A673 (cell line): ENCODE results near the gene MYMK. TPM values are rescaled to one million over a fixed set of nuclear protein-coding genes. Genes with fewer than 3 reads are reported as not detected.

Source experiments
- BruUV-seq: library from RNA; stranded (reverse); fragments of 400-500 nt; replicated peaks from 2 replicates; lab custom pipeline; 2021; lab: Mats Ljungman, UMichigan
- CTCF ChIA-PET: fragments of 300-600 bp; sonication (Branson Sonifier 250); formaldehyde crosslinking; loops from one replicate; lab custom pipeline; 2022; ENCODE audit warnings: antibody characterized with exemption; lab: Charles Lee
- POLR2A ChIA-PET: fragments of 300-600 bp; sonication (Branson Sonifier 250); formaldehyde crosslinking; loops from one replicate; lab custom pipeline; 2022; ENCODE audit warnings: antibody characterized with exemption; ENCODE audit not compliant: low non-redundant PET; lab: Charles Lee
- DNase-seq: peaks from one replicate; pipeline ENCODE4 v3.0.0-alpha.2; 2015; ENCODE audit warnings: low spot score
- H3K27ac ChIP-seq: fragments of 200-600 bp; sonication (generic); 2 replicates; pipeline ENCODE4 v1.5.1; 2016; ENCODE audit warnings: mixed run types, low read depth, mild to moderate bottlenecking, mixed read lengths, antibody characterized with exemption, low read length; ENCODE audit not compliant: poor library complexity, severe bottlenecking
- H3K27me3 ChIP-seq: fragments of 200-600 bp; sonication (generic); replicated peaks from 2 replicates; pipeline ENCODE4 v1.6.1; 2017; ENCODE audit warnings: mixed run types, low read depth, mild to moderate bottlenecking, mixed read lengths, antibody characterized with exemption, low read length; ENCODE audit not compliant: insufficient read depth, poor library complexity
- H3K36me3 ChIP-seq: fragments of 200-600 bp; sonication (generic); 2 replicates; pipeline ENCODE4 v1.6.1; 2016; ENCODE audit warnings: mixed run types, mild to moderate bottlenecking, mixed read lengths, antibody characterized with exemption, low read length; ENCODE audit not compliant: insufficient read depth, poor library complexity, severe bottlenecking
- H3K4me1 ChIP-seq: fragments of 200-600 bp; sonication (generic); 2 replicates; pipeline ENCODE4 v1.6.1; 2017; ENCODE audit warnings: mixed run types, mild to moderate bottlenecking, mixed read lengths, antibody characterized with exemption, low read length; ENCODE audit not compliant: insufficient read depth, poor library complexity, severe bottlenecking
- H3K4me3 ChIP-seq: fragments of 200-600 bp; sonication (generic); 2 replicates; pipeline ENCODE4 v1.5.1; 2016; ENCODE audit warnings: low read depth, mixed run types, mild to moderate bottlenecking, mixed read lengths, low read length; ENCODE audit not compliant: poor library complexity, severe bottlenecking
- H3K9me3 ChIP-seq: fragments of 200-600 bp; sonication (generic); 2 replicates; pipeline ENCODE4 v1.6.1; 2016; ENCODE audit warnings: mixed run types, low read depth, mild to moderate bottlenecking, mixed read lengths, antibody characterized with exemption, low read length; ENCODE audit not compliant: poor library complexity, severe bottlenecking
- CTCF ChIP-seq: fragments of 300-800, 200-600 bp; sonication (generic); conservative IDR thresholded peaks from 2 replicates; pipeline ENCODE4 v1.5.1; 2017; ENCODE audit warnings: low read depth, mild to moderate bottlenecking, antibody characterized with exemption, low read length, moderate library complexity, mixed read lengths
- EZH2 ChIP-seq: fragments of 200-600 bp; sonication (generic); IDR thresholded peaks from 2 replicates; pipeline ENCODE4 v1.6.1; 2017; ENCODE audit warnings: borderline replicate concordance, low read depth, mild to moderate bottlenecking, mixed read lengths, antibody characterized with exemption, low read length; ENCODE audit not compliant: poor library complexity, severe bottlenecking
- intact Hi-C: fragments of 100-400 bp; cut with micrococcal nuclease; formaldehyde crosslinking; loops from one replicate; pipeline ENCODE4 v1.10.0; 2022; ENCODE audit not compliant: unreplicated experiment
- total RNA-seq: library from RNA; stranded (reverse); gene quantifications from 2 replicates; pipeline ENCODE4 v1.2.3, GENCODE V29; 2021

MYMK gene
- total RNA-seq, 1 experiment from 2014 or later = not detected

- Histone ChIP-seq H3K4me3 (no peak overlapping the region), H3K4me1 (no peaks in the 10 kb centered on the region), H3K36me3 (no peaks in the 10 kb centered on the region), H3K27me3 (no peaks in the 10 kb centered on the region), H3K27ac (no peak overlapping the region), H3K9me3 (no peaks in the 10 kb centered on the region)
- BruUV-seq = no TSS peak
- ChIA-PET CTCF (no interaction called here), POLR2A (no interaction called here)
- TF ChIP-seq CTCF (no peak), EZH2 (no peak)
- intact Hi-C loops = no loop called here
- DNase-seq = no peak
Observed at GRCh38 chr9:133539991-133540697, 15.4 kb upstream of the MYMK start.

GRCh38 chr9:133538851-133539833 is 14.4 kb upstream of the MYMK start:
- no peak overlapping the region for H3K4me3 ChIP-seq
- H3K27ac ChIP-seq = no peak overlapping the region
- TF ChIP-seq EZH2 (no peak), CTCF (no peak)
- no peaks in the 10 kb centered on the region for H3K36me3 ChIP-seq
- peaks cover 1% of the 10 kb centered on the region for H3K4me1 ChIP-seq
- H3K9me3 ChIP-seq = no peaks in the 10 kb centered on the region
- H3K27me3 ChIP-seq = no peaks in the 10 kb centered on the region
- CTCF ChIA-PET = no interaction called here
- POLR2A ChIA-PET = no interaction called here
- BruUV-seq = no TSS peak
- DNase-seq = no peak
- intact Hi-C loops = no loop called here

- ChIA-PET CTCF (no interaction called here), POLR2A (no interaction called here)
- intact Hi-C loops = no loop called here
- no peak overlapping the region for H3K27ac ChIP-seq
- no peak for DNase-seq
- H3K4me1 ChIP-seq = peaks cover 5% of the 10 kb centered on the region
- H3K9me3 ChIP-seq = no peaks in the 10 kb centered on the region
- no peak overlapping the region for H3K4me3 ChIP-seq
- no peaks in the 10 kb centered on the region for H3K27me3 ChIP-seq
- no TSS peak for BruUV-seq
- H3K36me3 ChIP-seq = no peaks in the 10 kb centered on the region
- TF ChIP-seq CTCF = no peak
- TF ChIP-seq EZH2 = no peak
Observed at GRCh38 chr9:133538176-133538575, 13.4 kb upstream of the MYMK start.
